H1 (cell line): ENCODE data around the gene TECR.

ENCODE experiments used
- CREB1 ChIP-seq: IDR thresholded peaks from 2 replicates; pipeline ENCODE4 v1.6.1; 2012; ENCODE audit warnings: inconsistent platforms
- POLR2AphosphoS5 ChIP-seq: IDR thresholded peaks from 2 replicates; pipeline ENCODE4 v1.6.1; 2011; ENCODE audit warnings: low read depth, low read length
- RFX5 ChIP-seq: IDR thresholded peaks from 2 replicates; pipeline ENCODE4 v1.6.1; 2011; ENCODE audit warnings: low read depth, low read length, improper control_type of control experiment, borderline replicate concordance
- TF ChIP-seq, protein P1 (sequence below), 3 experiments: IDR thresholded peaks; 1 replicate in 2 of 3; 2 replicates in 1 of 3; pipeline versions ENCODE4 v1.5.1 to v1.6.1; 2011; ENCODE audit warnings: low read length in 3 of 3, mild to moderate bottlenecking in 3 of 3, inconsistent platforms in 2 of 3, low read depth in 1 of 3, moderate library complexity in 1 of 3; ENCODE audit not compliant: insufficient read depth in 1 of 3; ENCODE audit errors: control extremely low read depth in 1 of 3
- TF ChIP-seq, protein P2 (sequence below): IDR thresholded peaks from 2 replicates; pipeline ENCODE4 v1.6.1; 2011; ENCODE audit warnings: low read depth, mild to moderate bottlenecking, low read length; ENCODE audit not compliant: insufficient read depth

DNA sequence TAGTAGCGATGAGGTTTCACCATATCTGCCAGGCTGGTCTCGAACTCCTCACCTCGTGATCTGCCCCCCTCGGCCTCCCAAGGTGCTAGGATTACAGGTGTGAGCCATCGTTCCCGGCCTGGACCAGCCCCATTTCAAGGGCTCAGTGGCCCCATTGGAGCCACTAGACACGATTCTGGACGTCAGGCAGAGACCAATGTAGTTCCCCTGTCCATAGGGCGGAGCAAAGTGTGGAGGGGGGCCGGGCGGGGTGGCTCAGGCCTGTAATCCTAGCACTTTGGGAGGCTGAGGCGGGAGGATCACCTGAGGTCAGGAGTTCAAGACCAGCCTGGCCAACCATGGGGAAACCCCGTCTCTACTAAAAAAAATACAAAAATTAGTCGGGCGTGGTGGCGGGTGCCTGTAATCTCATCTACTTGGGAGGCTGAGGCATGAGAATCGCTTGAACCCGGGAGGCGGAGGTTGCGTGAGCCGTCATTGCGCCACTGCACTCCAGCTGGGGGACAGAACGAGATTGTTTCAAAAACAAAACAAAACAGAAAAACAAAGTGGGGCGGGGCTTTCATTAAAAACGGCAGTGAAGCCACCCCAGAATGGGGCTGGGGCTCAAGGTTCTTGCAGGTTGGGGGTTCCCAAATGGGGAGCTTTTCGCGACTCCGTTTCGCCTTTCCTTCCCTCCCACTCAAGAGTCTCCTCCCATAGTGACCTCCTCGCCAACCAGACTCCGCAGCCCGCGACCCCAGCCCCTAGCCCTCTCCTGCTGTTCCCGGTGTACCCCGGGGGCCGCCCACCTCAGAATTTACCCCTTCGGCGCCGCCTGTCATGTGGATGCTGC, 758 bp upstream of the TECR start:
- TF ChIP-seq, protein P1, sequence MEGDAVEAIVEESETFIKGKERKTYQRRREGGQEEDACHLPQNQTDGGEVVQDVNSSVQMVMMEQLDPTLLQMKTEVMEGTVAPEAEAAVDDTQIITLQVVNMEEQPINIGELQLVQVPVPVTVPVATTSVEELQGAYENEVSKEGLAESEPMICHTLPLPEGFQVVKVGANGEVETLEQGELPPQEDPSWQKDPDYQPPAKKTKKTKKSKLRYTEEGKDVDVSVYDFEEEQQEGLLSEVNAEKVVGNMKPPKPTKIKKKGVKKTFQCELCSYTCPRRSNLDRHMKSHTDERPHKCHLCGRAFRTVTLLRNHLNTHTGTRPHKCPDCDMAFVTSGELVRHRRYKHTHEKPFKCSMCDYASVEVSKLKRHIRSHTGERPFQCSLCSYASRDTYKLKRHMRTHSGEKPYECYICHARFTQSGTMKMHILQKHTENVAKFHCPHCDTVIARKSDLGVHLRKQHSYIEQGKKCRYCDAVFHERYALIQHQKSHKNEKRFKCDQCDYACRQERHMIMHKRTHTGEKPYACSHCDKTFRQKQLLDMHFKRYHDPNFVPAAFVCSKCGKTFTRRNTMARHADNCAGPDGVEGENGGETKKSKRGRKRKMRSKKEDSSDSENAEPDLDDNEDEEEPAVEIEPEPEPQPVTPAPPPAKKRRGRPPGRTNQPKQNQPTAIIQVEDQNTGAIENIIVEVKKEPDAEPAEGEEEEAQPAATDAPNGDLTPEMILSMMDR (IDR thresholded peaks at IDR 0.05; ENCODE audit: control extremely low read depth in 1 of 3, insufficient read depth in 1 of 3, low read depth in 1 of 3, low read length in 3 of 3), result no peak
- TF ChIP-seq CREB1 (no peak), RFX5 (no peak), POLR2AphosphoS5 (no peak)
- TF ChIP-seq, protein P2, sequence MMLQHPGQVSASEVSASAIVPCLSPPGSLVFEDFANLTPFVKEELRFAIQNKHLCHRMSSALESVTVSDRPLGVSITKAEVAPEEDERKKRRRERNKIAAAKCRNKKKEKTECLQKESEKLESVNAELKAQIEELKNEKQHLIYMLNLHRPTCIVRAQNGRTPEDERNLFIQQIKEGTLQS, result no peak
